ENCODE measurements around the gene SESN1. TPM values are rescaled to one million over a fixed set of nuclear protein-coding genes. Genes with fewer than 3 reads are reported as not detected.
A peak's percentile ranks its signal among the peaks of the same experiment; 100 is the strongest.

The SESN1 gene
- polyA plus RNA-seq, 4 donors: 13.8 to 30.2 (median 16.7) TPM

DNA sequence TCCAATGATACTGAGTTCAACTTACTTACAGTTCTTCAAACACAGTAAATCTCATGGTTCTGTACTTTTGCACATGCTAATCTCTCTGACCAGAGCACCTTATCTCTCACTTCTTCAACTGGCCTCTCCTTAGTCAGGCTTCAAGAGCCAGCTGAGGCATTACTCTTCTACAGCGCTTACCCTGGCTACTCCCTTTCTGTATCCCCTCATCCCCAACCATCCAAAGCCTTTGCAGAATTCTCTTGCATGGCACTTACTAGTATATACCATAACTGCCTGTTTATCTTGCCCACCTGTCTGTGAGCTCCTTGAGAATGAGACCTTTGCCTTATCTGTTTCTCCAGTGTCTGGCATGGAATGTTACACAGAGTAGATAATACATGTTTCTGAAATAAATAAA, 49.2 kb downstream of the SESN1 start:
- Histone ChIP-seq H3K9me3 (ENCODE audit: control insufficient read depth in 2 of 2, insufficient read depth in 1 of 2, low read depth in 1 of 2, low read length in 1 of 2) (no peaks in the 10 kb centered on the region), H3K27ac (ENCODE audit: low read depth in 1 of 3, low read length in 2 of 3) (peak overlapping the region in 1 of 3 donors; percentile 10), H3K36me3 (ENCODE audit: control insufficient read depth in 3 of 3, insufficient read depth in 2 of 3, low read depth in 1 of 3, low read length in 3 of 3) (no peaks in the 10 kb centered on the region), H3K27me3 (ENCODE audit: control insufficient read depth in 3 of 3, insufficient read depth in 3 of 3, low read length in 3 of 3) (no peaks in the 10 kb centered on the region), H3K4me1 (ENCODE audit: control insufficient read depth in 3 of 3, insufficient read depth in 2 of 3, low read depth in 1 of 3, low read length in 2 of 3) (no peaks in the 10 kb centered on the region), H3K4me3 (ENCODE audit: low read depth in 1 of 3, low read length in 3 of 3) (no peak overlapping the region)
- FAIRE-seq (no peak), DNase-seq (no peak)
- WGBS, 3 donors: 90 to 99% (median 93%) methylated on average over 1 of the region's 1 CpG

DNA sequence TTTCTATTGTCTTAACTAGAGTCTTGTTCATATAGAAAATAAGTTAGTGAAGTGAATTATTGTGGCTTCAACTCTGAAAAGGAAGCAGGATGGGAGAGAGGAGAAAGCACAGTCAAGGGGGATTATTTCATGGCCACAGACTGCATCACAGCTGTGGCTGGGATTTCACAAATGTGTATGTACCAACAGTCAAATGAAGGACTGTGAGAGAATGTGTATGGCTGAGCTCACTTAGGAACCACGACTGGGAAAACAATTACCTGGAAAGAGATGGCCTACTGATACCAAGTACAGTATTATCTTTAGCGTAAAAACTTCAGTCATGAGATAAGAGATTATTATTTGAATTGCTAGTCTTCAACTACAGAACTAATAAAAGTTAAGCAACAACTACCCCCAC, 54.9 kb downstream of the SESN1 start:
- peak in 1 of 2 donors; percentile 36 for DNase-seq
- no peaks in the 10 kb centered on the region for H3K36me3 ChIP-seq (ENCODE audit: control insufficient read depth in 3 of 3, insufficient read depth in 2 of 3, low read depth in 1 of 3, low read length in 3 of 3)
- H3K27me3 ChIP-seq (ENCODE audit: control insufficient read depth in 3 of 3, insufficient read depth in 3 of 3, low read length in 3 of 3): no peaks in the 10 kb centered on the region
- WGBS, 3 donors: 15 to 44% (median 37%) methylated on average over 2 of the region's 2 CpGs
- peaks cover 0 to 4% (median 3%) of the 10 kb centered on the region in 3 donors for H3K4me1 ChIP-seq (ENCODE audit: control insufficient read depth in 3 of 3, insufficient read depth in 2 of 3, low read depth in 1 of 3, low read length in 2 of 3)
- no peak overlapping the region for H3K4me3 ChIP-seq (ENCODE audit: low read depth in 1 of 3, low read length in 3 of 3)
- FAIRE-seq: no peak
- peaks cover 0 to 3% of the 10 kb centered on the region in 2 donors for H3K9me3 ChIP-seq (ENCODE audit: control insufficient read depth in 2 of 2, insufficient read depth in 1 of 2, low read depth in 1 of 2, low read length in 1 of 2)
- H3K27ac ChIP-seq (ENCODE audit: low read depth in 1 of 3, low read length in 2 of 3): no peak overlapping the region

DNA sequence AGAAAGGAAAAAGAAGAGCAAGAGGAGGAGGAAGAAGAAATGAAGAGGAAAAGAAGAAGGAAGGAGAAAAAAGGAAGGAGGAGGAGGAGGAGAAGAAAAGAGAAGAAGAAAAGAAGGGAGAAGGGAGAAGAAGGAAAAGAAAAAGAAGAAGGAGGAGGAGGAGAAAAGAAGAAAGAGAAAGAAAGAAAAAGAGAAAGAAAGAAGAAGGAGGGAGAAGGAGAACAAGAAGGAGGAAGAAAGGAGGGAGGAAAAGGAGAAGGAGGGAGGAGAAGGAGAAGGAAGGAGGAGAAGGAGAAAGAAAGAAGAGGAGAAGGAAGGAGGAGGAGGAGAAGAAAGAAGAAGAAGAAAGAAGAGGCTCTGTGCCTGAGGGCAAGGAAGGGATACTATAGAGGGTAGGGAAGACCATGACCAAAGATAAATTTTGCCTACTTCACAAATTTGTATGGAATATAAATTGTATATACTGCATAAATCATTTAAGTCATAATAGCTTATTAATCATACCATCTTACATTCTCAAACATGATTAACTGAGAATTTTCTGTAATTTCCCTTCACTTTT, 55.7 kb downstream of the SESN1 start:
- no peak overlapping the region for H3K4me3 ChIP-seq (ENCODE audit: low read depth in 1 of 3, low read length in 3 of 3)
- H3K4me1 ChIP-seq (ENCODE audit: control insufficient read depth in 3 of 3, insufficient read depth in 2 of 3, low read depth in 1 of 3, low read length in 2 of 3): peaks cover 0 to 4% (median 3%) of the 10 kb centered on the region in 3 donors
- DNase-seq (no peak), FAIRE-seq (no peak)
- peaks cover 0 to 3% of the 10 kb centered on the region in 2 donors for H3K9me3 ChIP-seq (ENCODE audit: control insufficient read depth in 2 of 2, insufficient read depth in 1 of 2, low read depth in 1 of 2, low read length in 1 of 2)
- H3K36me3 ChIP-seq (ENCODE audit: control insufficient read depth in 3 of 3, insufficient read depth in 2 of 3, low read depth in 1 of 3, low read length in 3 of 3): no peaks in the 10 kb centered on the region
- no peak overlapping the region for H3K27ac ChIP-seq (ENCODE audit: low read depth in 1 of 3, low read length in 2 of 3)
- no peaks in the 10 kb centered on the region for H3K27me3 ChIP-seq (ENCODE audit: control insufficient read depth in 3 of 3, insufficient read depth in 3 of 3, low read length in 3 of 3)

- no peak overlapping the region for H3K4me3 ChIP-seq (ENCODE audit: low read depth in 1 of 3, low read length in 3 of 3)
- H3K27ac ChIP-seq (ENCODE audit: low read depth in 1 of 3, low read length in 2 of 3): no peak overlapping the region
- 19 to 54% (median 30%) methylated on average over 5 of the region's 5 CpGs for WGBS, 3 donors
- H3K9me3 ChIP-seq (ENCODE audit: control insufficient read depth in 2 of 2, insufficient read depth in 1 of 2, low read depth in 1 of 2, low read length in 1 of 2): peaks cover 0 to 3% of the 10 kb centered on the region in 2 donors
- peaks cover 0 to 4% (median 3%) of the 10 kb centered on the region in 3 donors for H3K4me1 ChIP-seq (ENCODE audit: control insufficient read depth in 3 of 3, insufficient read depth in 2 of 3, low read depth in 1 of 3, low read length in 2 of 3)
- FAIRE-seq (no peak), DNase-seq (peak in 1 of 2 donors; percentile 46)
- H3K36me3 ChIP-seq (ENCODE audit: control insufficient read depth in 3 of 3, insufficient read depth in 2 of 3, low read depth in 1 of 3, low read length in 3 of 3): no peaks in the 10 kb centered on the region
- no peaks in the 10 kb centered on the region for H3K27me3 ChIP-seq (ENCODE audit: control insufficient read depth in 3 of 3, insufficient read depth in 3 of 3, low read length in 3 of 3)
Observed at GRCh38 chr6:109036574-109037294, 57.9 kb downstream of the SESN1 start.

- H3K4me3 ChIP-seq (ENCODE audit: low read depth in 1 of 3, low read length in 3 of 3): no peak overlapping the region
- H3K27ac ChIP-seq (ENCODE audit: low read depth in 1 of 3, low read length in 2 of 3): no peak overlapping the region
- 67 to 94% (median 86%) methylated on average over 1 of the region's 1 CpG for WGBS, 3 donors
- peaks cover 0 to 3% of the 10 kb centered on the region in 2 donors for H3K9me3 ChIP-seq (ENCODE audit: control insufficient read depth in 2 of 2, insufficient read depth in 1 of 2, low read depth in 1 of 2, low read length in 1 of 2)
- peaks cover 0 to 3% (median 2%) of the 10 kb centered on the region in 3 donors for H3K4me1 ChIP-seq (ENCODE audit: control insufficient read depth in 3 of 3, insufficient read depth in 2 of 3, low read depth in 1 of 3, low read length in 2 of 3)
- no peaks in the 10 kb centered on the region for H3K27me3 ChIP-seq (ENCODE audit: control insufficient read depth in 3 of 3, insufficient read depth in 3 of 3, low read length in 3 of 3)
- no peaks in the 10 kb centered on the region for H3K36me3 ChIP-seq (ENCODE audit: control insufficient read depth in 3 of 3, insufficient read depth in 2 of 3, low read depth in 1 of 3, low read length in 3 of 3)
- no peak for DNase-seq
- no peak for FAIRE-seq
Observed at GRCh38 chr6:109034526-109034925, 60.1 kb downstream of the SESN1 start.

- Histone ChIP-seq H3K27ac (ENCODE audit: low read depth in 1 of 3, low read length in 2 of 3) (no peak overlapping the region), H3K9me3 (ENCODE audit: control insufficient read depth in 2 of 2, insufficient read depth in 1 of 2, low read depth in 1 of 2, low read length in 1 of 2) (peaks cover 0 to 3% of the 10 kb centered on the region in 2 donors), H3K4me1 (ENCODE audit: control insufficient read depth in 3 of 3, insufficient read depth in 2 of 3, low read depth in 1 of 3, low read length in 2 of 3) (peaks cover 0 to 3% (median 2%) of the 10 kb centered on the region in 3 donors), H3K4me3 (ENCODE audit: low read depth in 1 of 3, low read length in 3 of 3) (no peak overlapping the region), H3K36me3 (ENCODE audit: control insufficient read depth in 3 of 3, insufficient read depth in 2 of 3, low read depth in 1 of 3, low read length in 3 of 3) (no peaks in the 10 kb centered on the region), H3K27me3 (ENCODE audit: control insufficient read depth in 3 of 3, insufficient read depth in 3 of 3, low read length in 3 of 3) (no peaks in the 10 kb centered on the region)
- FAIRE-seq (no peak), DNase-seq (no peak)
- 89 to 95% (median 91%) methylated on average over 2 of the region's 2 CpGs for WGBS, 3 donors
Observed at GRCh38 chr6:109033655-109034054, 61.0 kb downstream of the SESN1 start.

GRCh38 chr6:109031416-109031815, 63.2 kb downstream of the SESN1 start:
- peaks cover 0 to 7% of the 10 kb centered on the region in 2 donors for H3K9me3 ChIP-seq (ENCODE audit: control insufficient read depth in 2 of 2, insufficient read depth in 1 of 2, low read depth in 1 of 2, low read length in 1 of 2)
- no peaks in the 10 kb centered on the region for H3K36me3 ChIP-seq (ENCODE audit: control insufficient read depth in 3 of 3, insufficient read depth in 2 of 3, low read depth in 1 of 3, low read length in 3 of 3)
- no peaks in the 10 kb centered on the region for H3K27me3 ChIP-seq (ENCODE audit: control insufficient read depth in 3 of 3, insufficient read depth in 3 of 3, low read length in 3 of 3)
- DNase-seq: no peak
- no peak for FAIRE-seq
- 73 to 85% (median 82%) methylated on average over 1 of the region's 1 CpG for WGBS, 3 donors
- no peaks in the 10 kb centered on the region for H3K4me1 ChIP-seq (ENCODE audit: control insufficient read depth in 3 of 3, insufficient read depth in 2 of 3, low read depth in 1 of 3, low read length in 2 of 3)
- H3K27ac ChIP-seq (ENCODE audit: low read depth in 1 of 3, low read length in 2 of 3): no peak overlapping the region
- H3K4me3 ChIP-seq (ENCODE audit: low read depth in 1 of 3, low read length in 3 of 3): no peak overlapping the region

- peaks cover 0 to 6% of the 10 kb centered on the region in 2 donors for H3K9me3 ChIP-seq (ENCODE audit: control insufficient read depth in 2 of 2, insufficient read depth in 1 of 2, low read depth in 1 of 2, low read length in 1 of 2)
- H3K27me3 ChIP-seq (ENCODE audit: control insufficient read depth in 3 of 3, insufficient read depth in 3 of 3, low read length in 3 of 3): no peaks in the 10 kb centered on the region
- H3K4me3 ChIP-seq (ENCODE audit: low read depth in 1 of 3, low read length in 3 of 3): no peak overlapping the region
- no peaks in the 10 kb centered on the region for H3K36me3 ChIP-seq (ENCODE audit: control insufficient read depth in 3 of 3, insufficient read depth in 2 of 3, low read depth in 1 of 3, low read length in 3 of 3)
- FAIRE-seq (no peak), DNase-seq (no peak)
- no peaks in the 10 kb centered on the region for H3K4me1 ChIP-seq (ENCODE audit: control insufficient read depth in 3 of 3, insufficient read depth in 2 of 3, low read depth in 1 of 3, low read length in 2 of 3)
- WGBS, 3 donors: 96 to 100% (median 96%) methylated on average over 1 of the region's 1 CpG
- no peak overlapping the region for H3K27ac ChIP-seq (ENCODE audit: low read depth in 1 of 3, low read length in 2 of 3)
Observed at GRCh38 chr6:109029313-109029712, 65.3 kb downstream of the SESN1 start.

Measured in small intestine (tissue), 7 donors.